NCI-H446 treated with DMSO at 0.1 percent for 48 hours (cell line): ENCODE measurements around the gene DENND1A.
"Not testable (repeated sequence)": the region's sequence is repeated elsewhere in the genome, so short reads cannot be mapped to it uniquely, and the experiment has no call there.

Experiments used
- DNase-seq: peaks from one replicate; lab custom pipeline; 2025; lab: John Stamatoyannopoulos, UW

The DENND1A gene, protein sequence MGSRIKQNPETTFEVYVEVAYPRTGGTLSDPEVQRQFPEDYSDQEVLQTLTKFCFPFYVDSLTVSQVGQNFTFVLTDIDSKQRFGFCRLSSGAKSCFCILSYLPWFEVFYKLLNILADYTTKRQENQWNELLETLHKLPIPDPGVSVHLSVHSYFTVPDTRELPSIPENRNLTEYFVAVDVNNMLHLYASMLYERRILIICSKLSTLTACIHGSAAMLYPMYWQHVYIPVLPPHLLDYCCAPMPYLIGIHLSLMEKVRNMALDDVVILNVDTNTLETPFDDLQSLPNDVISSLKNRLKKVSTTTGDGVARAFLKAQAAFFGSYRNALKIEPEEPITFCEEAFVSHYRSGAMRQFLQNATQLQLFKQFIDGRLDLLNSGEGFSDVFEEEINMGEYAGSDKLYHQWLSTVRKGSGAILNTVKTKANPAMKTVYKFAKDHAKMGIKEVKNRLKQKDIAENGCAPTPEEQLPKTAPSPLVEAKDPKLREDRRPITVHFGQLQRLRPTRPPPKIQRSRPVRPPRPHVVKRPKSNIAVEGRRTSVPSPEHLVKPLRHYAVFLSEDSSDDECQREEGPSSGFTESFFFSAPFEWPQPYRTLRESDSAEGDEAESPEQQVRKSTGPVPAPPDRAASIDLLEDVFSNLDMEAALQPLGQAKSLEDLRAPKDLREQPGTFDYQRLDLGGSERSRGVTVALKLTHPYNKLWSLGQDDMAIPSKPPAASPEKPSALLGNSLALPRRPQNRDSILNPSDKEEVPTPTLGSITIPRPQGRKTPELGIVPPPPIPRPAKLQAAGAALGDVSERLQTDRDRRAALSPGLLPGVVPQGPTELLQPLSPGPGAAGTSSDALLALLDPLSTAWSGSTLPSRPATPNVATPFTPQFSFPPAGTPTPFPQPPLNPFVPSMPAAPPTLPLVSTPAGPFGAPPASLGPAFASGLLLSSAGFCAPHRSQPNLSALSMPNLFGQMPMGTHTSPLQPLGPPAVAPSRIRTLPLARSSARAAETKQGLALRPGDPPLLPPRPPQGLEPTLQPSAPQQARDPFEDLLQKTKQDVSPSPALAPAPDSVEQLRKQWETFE

GRCh38 chr9:123929870-123930831 is at the start of gene DENND1A:
DENND1A (minus strand) TSS chr9:123930126; CDS start chr9:123929905, 221 bp downstream.
- peak; percentile 67 for DNase-seq

DNA sequence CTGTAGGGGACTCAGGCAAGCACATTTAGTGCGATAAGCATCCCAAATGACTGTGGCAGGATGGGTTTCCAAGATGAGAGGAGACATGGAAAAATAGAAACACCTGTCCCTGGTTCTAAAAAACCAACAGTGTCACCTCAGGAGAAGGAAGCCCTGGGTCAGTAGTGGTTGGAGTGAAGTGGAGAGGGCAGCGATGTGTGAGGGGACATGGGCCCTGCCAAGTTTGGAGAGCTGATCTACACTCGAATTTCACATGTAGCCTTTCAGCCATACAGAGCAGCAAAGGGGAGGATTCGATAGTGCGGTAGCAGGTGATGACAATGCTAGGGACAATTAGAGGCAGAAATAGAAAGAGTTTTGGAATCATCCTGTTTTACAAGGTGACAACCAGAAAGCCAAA is 49.1 kb upstream of the DENND1A start:
- no peak for DNase-seq

GRCh38 chr9:123976579-123976978 is 46.7 kb upstream of the DENND1A start:
- not testable (repeated sequence) for DNase-seq

DNA sequence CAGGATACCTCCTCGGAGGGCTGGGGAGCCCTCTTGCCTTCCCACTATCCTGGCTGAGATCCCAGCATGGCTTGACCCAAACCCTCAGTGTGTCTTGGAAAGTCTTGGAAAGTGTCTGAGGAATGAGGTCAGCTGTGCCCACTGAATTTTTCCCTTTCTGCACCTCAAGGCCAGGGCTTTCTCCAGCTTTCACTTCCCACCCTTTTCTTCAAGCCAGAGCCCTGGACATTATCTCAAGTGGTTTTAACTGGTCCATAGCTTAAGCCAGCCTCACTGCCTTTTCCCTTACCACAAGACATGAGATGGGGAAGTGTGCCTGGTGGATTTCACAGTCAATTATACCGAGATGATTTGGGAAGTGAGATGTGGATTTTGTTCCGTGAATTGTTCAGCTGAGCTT is 45.9 kb upstream of the DENND1A start:
- no peak for DNase-seq

- no peak for DNase-seq
Observed at GRCh38 chr9:123974471-123974870, 44.5 kb upstream of the DENND1A start.

GRCh38 chr9:123973590-123974223 is 43.8 kb upstream of the DENND1A start:
- DNase-seq = no peak

DNA sequence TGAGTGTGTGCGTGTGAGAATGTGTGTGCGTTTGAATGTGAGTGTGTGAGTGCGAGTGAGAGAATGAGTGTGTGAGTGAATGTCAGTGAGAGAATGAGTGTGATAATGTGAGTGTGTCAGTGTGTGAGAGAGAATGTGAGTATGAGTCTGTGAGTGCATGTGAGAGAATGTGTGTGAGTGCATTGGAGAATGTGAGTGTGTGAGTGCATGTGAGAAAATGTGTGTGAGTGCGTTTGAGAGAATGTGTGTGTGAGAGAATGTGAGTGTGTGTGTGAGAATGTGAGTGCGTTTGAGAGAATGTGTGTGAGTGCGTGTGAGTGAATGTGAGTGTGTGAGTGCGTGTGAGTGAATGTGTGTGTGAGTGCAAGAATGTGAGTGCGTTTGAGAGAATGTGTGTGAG is 42.7 kb upstream of the DENND1A start:
- DNase-seq = no peak

DNA sequence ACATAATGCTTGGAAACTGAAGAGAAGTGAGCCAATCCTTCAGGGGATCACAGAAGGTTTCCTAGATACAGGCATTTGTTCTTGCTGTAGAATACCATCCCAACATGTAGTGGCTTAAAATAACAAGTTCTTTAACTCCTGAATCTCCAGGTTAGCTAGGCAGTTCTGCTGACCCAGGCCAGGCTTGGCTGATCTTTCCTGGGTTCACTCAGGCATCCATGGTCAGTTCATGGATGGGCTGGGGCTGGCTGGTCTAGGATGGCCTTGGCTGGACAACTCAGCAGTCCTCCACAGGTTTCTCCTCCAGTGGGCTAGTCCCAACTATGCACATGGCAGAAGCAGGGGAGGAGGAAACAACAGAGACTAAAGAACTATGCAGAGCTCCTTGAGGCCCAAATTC is 37.4 kb upstream of the DENND1A start:
- no peak for DNase-seq

DNA sequence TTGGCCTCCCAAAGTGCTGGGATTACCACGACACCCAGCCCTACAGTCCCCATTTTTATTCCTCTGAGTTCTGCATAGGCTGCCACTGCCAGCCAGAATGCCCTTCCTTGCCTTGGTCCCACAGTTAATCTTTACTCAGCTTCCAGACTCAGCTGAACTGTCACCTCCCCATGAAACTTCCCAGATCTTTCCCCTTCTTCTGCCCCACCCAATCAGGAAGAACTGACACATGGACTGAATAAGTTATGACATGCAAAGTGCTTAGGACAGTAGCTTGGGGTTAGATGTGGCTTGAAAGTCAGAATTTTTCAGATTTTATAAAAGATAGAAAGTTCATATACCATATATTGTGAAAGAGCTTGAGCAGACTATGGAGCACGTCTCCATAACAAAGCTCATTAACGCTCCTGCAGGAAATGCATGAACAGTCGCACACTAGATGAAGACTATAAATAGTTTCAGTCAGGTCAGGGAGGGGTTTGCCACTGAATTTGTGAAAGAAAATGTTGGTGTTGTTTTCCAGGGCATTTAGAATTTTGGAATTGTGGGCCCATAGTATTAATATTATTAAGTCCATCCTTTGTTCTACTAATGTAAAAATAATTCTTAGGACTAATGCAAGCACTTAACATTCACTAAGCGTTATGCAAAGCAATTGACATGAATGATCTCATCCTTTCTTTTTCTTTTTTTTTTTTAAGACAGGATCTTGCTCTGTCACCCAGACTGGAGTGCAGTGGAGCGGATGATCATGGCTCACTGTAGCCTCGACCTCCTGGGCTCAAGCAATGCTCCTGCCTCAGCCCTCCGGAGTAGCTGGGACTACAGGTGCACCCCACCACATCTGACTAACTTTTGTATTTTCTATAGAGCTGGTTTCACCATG is 36.1 kb upstream of the DENND1A start:
- no peak for DNase-seq

DNA sequence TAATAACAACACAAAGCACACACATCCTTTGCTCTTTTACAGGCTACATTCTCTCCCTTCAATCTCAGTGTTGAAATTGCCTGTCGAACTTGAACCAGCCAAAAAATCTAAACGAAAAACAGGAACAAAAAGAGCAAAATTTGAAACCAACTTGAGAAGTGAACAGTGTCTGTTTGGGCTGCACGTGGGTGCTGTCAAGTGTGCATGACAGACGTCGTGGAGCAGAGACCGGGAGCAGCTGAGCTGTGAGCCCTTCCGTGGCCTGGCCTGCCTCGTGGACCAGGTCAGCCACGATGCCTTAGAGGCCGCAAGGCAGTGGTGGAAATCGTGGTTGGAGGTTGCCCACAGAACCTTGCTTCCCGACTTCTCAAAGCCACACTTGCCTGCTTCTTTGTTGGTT is 34.8 kb upstream of the DENND1A start:
- no peak for DNase-seq

GRCh38 chr9:123960965-123961364 is 31.0 kb upstream of the DENND1A start:
- DNase-seq = no peak

DNA sequence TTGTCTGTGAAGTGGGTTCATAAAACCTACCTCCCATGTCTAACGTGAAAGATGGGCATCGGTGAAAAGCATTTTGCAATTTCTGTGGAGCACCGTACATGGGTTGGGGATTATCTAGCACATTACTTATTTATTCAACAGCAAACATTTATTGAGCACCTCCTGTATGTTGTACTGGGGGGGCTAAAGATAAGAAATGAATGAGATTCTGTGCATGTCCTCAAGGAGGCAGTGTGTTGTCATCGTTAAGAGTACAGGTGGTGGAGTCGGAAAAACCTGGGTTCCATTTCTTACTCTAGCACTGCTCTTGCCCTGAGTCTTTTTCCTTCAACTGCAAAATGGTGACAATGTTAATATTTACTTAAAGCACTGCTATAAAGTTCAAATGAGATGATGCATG is 30.4 kb upstream of the DENND1A start:
- no peak for DNase-seq

- DNase-seq = no peak
Observed at GRCh38 chr9:123959787-123960186, 29.9 kb upstream of the DENND1A start.

GRCh38 chr9:123957731-123958130 is 27.8 kb upstream of the DENND1A start:
- no peak for DNase-seq

DNA sequence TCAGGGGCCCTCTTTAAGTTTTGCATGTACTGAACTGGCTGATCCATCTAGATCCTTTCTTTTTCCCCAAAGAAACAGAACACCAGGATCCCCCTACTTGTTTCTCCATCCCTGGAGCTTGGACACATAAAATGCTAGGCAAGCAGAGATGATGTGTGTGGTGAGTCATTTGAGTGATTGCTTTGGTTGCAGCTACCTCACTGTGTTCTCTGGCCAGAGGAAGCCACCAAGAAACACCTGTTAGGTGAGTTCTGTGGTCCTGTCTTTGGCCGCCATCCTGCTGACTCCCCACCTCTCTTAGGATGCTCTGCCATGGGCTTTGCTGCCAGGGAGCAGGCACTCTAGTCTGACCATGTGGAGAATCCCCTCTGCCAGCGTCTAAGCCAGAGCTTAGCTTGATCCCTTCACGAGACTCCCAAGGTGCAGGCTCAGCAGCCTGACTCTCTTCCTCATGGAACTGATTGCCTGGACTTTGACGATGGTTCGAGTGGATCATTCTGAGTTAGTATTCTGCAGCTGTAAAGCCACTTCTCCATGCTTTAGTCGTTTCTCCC is 27.3 kb upstream of the DENND1A start:
- no peak for DNase-seq

GRCh38 chr9:123955637-123956036 is 25.7 kb upstream of the DENND1A start:
- no peak for DNase-seq

DNA sequence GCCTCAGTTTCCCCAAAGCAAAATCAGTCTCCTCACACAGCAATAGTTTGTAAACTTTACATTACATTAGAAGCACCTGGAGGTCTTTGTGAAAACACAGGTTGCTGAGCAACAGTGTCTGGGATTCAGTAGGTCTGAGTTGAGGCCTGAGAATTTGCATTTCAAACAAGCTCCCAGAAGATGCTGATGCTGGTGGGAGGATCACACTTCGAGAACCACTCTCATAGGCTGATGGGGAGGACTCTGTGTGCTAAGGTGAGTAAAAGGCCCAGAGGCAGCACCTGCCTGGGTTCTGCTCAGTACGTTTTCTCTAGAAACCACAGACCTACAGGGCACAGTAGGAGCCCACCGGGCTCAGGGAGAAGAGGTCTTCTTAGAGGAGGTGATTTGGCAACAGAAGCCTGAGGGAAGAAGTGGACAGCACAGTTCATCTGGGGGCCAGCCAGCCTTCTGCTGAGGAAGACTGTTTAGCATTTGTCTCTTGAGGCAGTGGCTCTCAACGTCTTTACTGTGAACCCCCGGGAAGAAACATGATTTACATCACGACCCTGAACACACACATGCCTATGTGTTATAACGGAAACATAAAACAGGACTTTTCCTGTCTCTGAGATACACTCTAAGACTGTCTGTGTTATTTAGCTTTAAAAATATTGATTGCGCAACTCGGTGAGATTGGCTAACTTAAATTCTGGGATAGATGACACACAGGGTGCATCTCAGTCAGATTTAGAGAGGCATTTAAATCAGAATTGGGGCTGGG is 24.8 kb upstream of the DENND1A start:
- DNase-seq = no peak

GRCh38 chr9:123952641-123953495 is 22.9 kb upstream of the DENND1A start:
- no peak for DNase-seq
